ENCODE results near the gene AIDA.

The AIDA gene

GRCh38 chr1:222643606-222643937, 68.7 kb downstream of the AIDA start:
- no peak for DNase-seq

GRCh38 chr1:222642468-222642867, 69.8 kb downstream of the AIDA start:
- DNase-seq = no peak

- DNase-seq = no peak
Measured at GRCh38 chr1:222641269-222641948, 70.9 kb downstream of the AIDA start.

- DNase-seq = peak; percentile 38 to 68
Measured at GRCh38 chr1:222634180-222635013, 77.9 kb downstream of the AIDA start.

DNA sequence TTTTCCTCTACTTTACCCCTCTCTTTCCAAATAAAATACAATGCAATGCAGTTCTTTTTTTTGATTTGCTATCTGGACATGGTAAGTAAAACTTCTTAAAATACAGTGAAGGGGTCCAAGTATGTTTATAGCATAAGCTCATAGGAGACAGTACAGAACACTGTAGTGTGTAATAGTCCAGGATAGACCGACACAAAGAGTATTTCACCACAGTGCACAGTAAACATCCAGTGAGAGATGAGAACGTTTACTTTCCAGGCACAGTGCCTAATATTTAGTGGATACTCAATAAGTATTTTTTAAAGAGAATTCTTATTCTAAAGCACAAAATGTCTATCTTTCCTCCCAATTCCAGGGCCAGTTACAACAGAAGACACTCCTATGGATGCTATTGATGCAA, 79.5 kb downstream of the AIDA start:
- no peak for DNase-seq

GRCh38 chr1:222631611-222632208, 80.6 kb downstream of the AIDA start:
- no peak for DNase-seq

DNA sequence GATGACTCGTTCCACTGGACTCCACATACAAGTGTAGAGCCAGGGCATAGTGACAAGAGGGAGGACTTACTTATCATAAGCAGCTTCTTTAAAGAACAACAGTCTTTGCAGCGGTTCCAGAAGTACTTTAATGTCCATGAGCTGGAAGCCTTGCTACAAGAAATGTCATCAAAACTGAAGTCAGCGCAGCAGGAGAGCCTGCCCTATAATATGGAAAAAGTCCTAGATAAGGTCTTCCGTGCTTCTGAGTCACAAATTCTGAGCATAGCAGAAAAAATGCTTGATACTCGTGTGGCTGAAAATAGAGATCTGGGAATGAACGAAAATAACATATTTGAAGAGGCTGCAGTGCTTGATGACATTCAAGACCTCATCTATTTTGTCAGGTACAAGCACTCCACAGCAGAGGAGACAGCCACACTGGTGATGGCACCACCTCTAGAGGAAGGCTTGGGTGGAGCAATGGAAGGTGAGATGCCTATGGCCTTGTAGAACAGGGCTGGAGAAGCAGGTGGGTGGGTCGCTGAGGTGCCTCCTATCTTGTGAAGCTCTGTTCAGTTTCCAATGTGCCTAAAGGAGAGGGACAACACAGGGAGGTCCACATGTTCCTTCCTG, 82.3 kb downstream of the AIDA start:
- DNase-seq = no peak

- no peak for DNase-seq
Measured at GRCh38 chr1:222627232-222627631, 85.1 kb downstream of the AIDA start.

- no peak for DNase-seq
Measured at GRCh38 chr1:222624214-222624613, 88.1 kb downstream of the AIDA start.

- no peak for DNase-seq
Measured at GRCh38 chr1:222623458-222623857, 88.8 kb downstream of the AIDA start.

GRCh38 chr1:222622765-222623164, 89.5 kb downstream of the AIDA start:
- no peak for DNase-seq

DNA sequence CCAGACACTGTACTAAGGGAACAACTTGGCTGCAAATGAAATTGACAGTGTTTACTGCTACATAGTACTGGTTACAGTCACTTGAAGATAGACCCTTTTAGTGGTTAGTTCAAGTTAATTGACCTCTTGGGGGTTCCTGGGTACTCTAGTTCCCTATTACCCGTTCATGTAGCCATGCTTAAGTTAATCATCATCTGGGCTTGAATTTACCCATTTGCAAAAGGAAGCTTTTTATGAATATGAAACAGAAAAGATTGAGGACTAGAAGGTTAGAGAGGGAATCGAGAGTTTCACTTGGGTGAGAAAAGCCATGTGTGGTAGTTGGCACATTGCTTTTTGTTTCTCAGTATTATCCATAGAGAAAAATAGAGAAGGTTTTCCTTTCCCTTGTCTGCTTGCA, 91.7 kb downstream of the AIDA start:
- no peak for DNase-seq

DNA sequence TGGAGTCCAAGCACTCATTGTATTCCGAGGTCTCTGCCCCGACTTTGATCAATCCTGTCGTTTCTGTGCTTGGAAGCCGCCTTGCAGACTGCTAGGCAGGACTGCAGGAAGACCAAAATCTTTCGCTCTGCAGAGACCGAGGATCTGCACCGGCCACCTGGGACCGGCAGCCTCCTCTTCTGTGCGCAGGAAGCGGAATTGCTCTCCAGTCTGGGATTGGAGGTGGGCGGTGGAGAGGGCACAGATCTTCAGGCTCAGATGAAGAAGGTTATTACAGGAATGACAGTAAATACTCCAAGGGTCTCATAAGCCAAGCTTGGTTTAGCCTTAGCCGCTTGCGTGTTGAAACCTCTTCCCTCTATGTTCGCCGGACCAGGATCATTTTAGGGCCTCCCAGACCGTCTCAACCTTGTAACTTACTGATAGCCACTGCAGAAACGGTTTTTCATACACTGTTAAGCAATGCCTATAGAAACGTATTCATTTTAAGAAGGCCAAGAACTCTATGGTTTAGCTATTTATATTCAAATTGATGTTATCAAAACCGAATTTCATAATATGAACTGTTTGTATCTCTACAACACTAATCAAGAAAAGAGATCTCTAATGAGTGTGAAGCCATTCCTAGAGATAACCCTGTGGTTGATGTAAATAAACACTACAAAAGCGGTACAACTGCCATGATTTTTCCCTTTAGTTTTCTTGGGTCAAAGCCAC, 93.3 kb downstream of the AIDA start:
- peak; percentile 22 to 25 for DNase-seq

Measured in activated CD4-positive, alpha-beta T cell treated with anti-CD3 and anti-CD28 coated beads, Interleukin-2, amount 50 U/mL, for 48 hours (primary cell).